GM23248 (cell line): Measurements from ENCODE around the gene CEP170.

ENCODE experiments used
- EZH2 ChIP-seq: fragments of 200-600 bp; sonication (generic); IDR thresholded peaks from 2 replicates; pipeline ENCODE4 v1.6.1; 2018; ENCODE audit warnings: antibody characterized with exemption, mild to moderate bottlenecking; ENCODE audit not compliant: insufficient read depth, poor library complexity, severe bottlenecking
- EZH2phosphoT487 ChIP-seq: fragments of 200-600 bp; sonication (generic); IDR thresholded peaks from 2 replicates; pipeline ENCODE4 v1.6.1; 2018; ENCODE audit warnings: antibody characterized with exemption, moderate library complexity, mild to moderate bottlenecking, low read depth; ENCODE audit not compliant: insufficient read depth

DNA sequence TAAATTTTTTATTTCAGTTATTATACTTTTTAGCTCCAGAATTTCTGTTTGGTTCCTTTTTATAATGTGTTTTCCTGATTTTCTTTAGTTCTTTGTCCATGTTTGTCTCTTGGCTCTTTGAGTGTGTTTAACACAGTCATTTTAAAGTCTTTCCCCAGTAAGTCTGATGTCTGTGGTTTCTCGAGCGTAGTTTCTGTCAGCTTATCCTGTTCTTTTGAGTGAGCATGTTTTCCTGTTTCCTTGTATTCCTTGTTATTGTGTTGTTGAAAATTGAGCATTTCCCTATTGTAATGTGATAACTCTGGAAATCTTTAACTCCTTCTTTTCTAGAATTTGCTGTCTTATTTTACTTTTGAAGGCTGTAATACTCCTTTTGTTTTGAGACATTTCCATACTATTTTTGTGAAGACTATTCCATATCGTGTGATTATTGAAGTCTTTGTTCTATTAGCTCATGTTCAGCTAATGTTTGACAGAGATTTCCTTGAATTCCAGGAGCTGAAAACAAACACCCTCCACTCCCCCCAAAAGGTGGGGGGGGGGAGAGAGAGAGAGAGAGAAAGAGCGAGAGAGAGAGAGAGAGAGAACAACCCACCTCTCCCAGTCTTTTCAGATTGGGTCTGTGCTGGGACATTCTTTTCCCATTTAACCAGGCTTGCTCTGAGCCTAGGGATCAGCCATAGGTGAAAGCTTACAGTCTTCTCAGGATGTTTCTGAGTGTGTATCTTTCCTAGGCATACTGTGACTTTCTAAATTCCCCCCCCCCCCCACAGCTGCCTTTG lies 39.1 kb upstream of the CEP170 start:
- TF ChIP-seq EZH2 (no peak), EZH2phosphoT487 (no peak)
